Suprapubic skin (tissue), 3 donors: ENCODE measurements around the gene KIF5A.

Experiments
- POLR2A ChIP-seq, 2 donors: fragments of 450-650 bp; IDR thresholded peaks; one replicate each; pipeline ENCODE4 v1.6.1; 2017; ENCODE audit warnings: antibody characterized with exemption in 2 of 2, mild to moderate bottlenecking in 2 of 2, moderate library complexity in 2 of 2
- TF ChIP-seq, protein P1 (sequence below), 2 donors: fragments of 200-600 bp in 1 of 2; fragments of 450-650 bp in 1 of 2; sonication (generic) in 1 of 2; IDR thresholded peaks; one replicate each; pipeline ENCODE4 v1.5.1; 2016 to 2019; ENCODE audit warnings: antibody characterized with exemption in 2 of 2, mild to moderate bottlenecking in 1 of 2, moderate library complexity in 1 of 2

DNA sequence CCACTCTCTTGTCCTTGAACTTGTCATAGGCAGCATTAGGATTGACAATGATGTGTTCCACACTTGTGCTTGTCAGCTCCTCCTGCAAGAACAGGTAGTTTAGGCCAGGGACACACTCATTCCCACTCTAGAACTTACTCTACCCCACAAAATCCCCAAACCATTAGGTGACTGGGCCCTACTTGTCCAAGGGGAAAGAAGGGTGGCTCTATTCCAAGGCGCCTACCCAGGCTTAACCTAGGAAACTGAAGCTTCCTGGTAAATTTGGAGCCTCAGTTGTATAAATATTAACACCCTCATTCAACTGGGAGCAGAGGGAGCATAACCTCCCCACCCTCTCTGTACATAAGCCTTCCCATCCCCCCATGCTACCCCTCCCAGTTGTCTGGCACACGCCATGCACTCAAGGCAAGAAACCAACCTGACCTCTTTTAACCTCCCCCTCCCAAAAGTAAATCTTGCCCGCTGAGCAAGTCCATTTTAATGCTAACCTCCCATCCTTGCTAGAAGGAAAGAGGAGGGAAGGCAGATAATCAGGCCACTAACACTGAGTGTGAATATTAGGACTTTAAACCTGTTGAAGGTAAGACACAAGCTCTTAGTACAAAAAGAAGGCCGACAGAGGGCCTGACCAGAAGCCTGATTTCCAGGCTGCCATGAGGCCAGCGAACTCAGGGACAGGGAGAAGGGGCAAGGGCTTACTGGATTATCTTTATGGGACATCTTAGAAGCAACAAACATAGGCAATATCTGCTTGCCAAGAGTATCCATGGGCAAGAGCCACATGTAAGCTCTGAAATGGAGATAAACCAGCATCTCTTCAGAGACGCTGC lies 13.9 kb upstream of the KIF5A start:
- TF ChIP-seq, protein P1, sequence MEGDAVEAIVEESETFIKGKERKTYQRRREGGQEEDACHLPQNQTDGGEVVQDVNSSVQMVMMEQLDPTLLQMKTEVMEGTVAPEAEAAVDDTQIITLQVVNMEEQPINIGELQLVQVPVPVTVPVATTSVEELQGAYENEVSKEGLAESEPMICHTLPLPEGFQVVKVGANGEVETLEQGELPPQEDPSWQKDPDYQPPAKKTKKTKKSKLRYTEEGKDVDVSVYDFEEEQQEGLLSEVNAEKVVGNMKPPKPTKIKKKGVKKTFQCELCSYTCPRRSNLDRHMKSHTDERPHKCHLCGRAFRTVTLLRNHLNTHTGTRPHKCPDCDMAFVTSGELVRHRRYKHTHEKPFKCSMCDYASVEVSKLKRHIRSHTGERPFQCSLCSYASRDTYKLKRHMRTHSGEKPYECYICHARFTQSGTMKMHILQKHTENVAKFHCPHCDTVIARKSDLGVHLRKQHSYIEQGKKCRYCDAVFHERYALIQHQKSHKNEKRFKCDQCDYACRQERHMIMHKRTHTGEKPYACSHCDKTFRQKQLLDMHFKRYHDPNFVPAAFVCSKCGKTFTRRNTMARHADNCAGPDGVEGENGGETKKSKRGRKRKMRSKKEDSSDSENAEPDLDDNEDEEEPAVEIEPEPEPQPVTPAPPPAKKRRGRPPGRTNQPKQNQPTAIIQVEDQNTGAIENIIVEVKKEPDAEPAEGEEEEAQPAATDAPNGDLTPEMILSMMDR (IDR thresholded peaks at IDR 0.05), result no peak
- TF ChIP-seq POLR2A (IDR thresholded peaks at IDR 0.05), result no peak
